SU-DHL-6 (cell line): ENCODE results near the gene PCDHGA3.

ENCODE experiments used
- CTCF ChIP-seq: fragments of 200-600 bp; sonication (generic); IDR thresholded peaks from one replicate; pipeline ENCODE4 v1.5.1; 2017; ENCODE audit warnings: antibody characterized with exemption, mild to moderate bottlenecking, low read length, moderate library complexity; ENCODE audit not compliant: insufficient read depth, poor library complexity, severe bottlenecking
- EZH2phosphoT487 ChIP-seq: fragments of 200-600 bp; sonication (generic), shearing (Covaris generic); conservative IDR thresholded peaks from 2 replicates; pipeline ENCODE4 v1.6.1; 2018; ENCODE audit warnings: mild to moderate bottlenecking, antibody characterized with exemption, low read length, moderate library complexity, mixed read lengths

- TF ChIP-seq CTCF (peak; percentile 84), EZH2phosphoT487 (no peak)
Measured at GRCh38 chr5:141330299-141331080, 13.1 kb upstream of the PCDHGA3 start, which contains the start of gene PCDHGA1.
